NCI-H2107 treated with DMSO at 0.1 percent for 48 hours (cell line): ENCODE measurements around the gene TP53.
"Not testable (repeated sequence)": the region's sequence is repeated elsewhere in the genome, so short reads cannot be mapped to it uniquely, and the experiment has no call there.

ENCODE experiments used
- DNase-seq: peaks from one replicate; lab custom pipeline; 2025; ENCODE audit not compliant: unreplicated experiment; lab: John Stamatoyannopoulos, UW

TP53 gene

DNA sequence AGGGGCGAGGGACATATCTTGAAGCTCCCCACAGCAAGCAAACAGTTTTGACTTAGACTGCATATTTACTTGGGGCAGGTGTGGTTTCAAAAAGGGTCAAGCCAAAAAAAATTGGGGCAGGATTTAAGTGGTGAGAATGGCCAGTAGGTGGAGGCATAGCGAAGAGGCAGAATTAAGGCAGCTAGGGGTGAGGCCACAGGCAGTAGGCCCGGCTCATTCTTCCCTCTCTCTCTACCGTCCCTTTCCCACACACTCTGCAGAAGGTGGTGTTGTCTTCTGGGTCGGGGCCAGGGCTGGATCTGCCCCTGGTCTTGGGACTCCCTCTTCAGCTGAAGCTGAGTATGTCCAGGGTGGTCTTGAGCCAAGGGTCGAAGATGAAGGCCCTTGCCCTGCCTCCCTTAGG is 54.8 kb downstream of the TP53 start:
- no peak for DNase-seq

GRCh38 chr17:7631398-7632380 is 55.6 kb downstream of the TP53 start:
- no peak for DNase-seq

GRCh38 chr17:7629939-7630571 is 57.2 kb downstream of the TP53 start, which contains the start of gene SHBG:
TSS of gene SHBG (plus strand) at chr17:7630135. CDS start at chr17:7630173, 38 bp downstream.
- no peak for DNase-seq

GRCh38 chr17:7627250-7628121 is 59.8 kb downstream of the TP53 start, which contains the start of gene SAT2:
TSS of gene SAT2 (minus strand) at chr17:7627821. CDS start at chr17:7627635, 186 bp downstream.
- DNase-seq: peak; percentile 18

- DNase-seq: no peak
Measured at GRCh38 chr17:7626956-7627249, 60.4 kb downstream of the TP53 start.

DNA sequence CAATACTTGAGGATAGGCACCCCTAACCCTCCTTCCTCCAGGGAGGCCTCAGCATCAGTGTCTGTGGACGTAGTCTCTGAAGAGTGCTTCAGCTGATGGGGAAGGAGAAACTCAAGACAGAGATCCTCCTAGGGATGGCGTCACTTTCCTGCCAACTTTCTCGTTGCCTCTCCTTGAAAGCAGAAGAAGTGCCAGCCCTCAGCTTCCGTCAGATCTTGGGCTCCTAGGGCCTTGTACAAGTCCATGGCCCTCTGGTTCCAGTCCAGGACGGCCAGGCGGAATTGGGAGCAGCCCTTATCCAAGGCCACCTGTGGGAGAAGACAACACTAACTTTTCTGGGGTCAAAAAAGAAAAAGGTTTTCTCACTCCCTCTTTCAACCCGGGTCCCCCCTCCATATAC is 61.0 kb downstream of the TP53 start:
- DNase-seq: no peak

- not testable (repeated sequence) for DNase-seq
Measured at GRCh38 chr17:7625749-7626148, 61.5 kb downstream of the TP53 start.

GRCh38 chr17:7623661-7624060 is 63.6 kb downstream of the TP53 start:
- DNase-seq: no peak

DNA sequence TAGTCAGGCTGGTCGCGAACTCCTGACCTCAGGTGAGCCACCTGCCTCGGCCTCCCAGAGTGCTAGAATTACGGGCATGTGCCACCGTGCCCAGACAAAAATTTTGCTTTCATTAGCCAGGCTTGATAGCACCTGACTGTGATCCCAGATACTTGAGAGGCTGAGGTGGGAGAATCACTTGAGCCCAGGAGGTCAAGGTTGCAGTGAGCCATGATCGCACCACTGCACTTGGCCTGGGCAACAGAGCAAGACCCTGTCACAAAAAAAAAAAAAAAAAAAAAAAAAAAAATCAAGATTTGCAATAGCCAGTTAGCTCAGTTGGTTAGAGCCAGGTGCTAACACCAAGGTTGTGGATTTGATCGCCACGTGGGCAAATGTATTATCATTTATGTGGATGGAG is 66.5 kb downstream of the TP53 start:
- no peak for DNase-seq

DNA sequence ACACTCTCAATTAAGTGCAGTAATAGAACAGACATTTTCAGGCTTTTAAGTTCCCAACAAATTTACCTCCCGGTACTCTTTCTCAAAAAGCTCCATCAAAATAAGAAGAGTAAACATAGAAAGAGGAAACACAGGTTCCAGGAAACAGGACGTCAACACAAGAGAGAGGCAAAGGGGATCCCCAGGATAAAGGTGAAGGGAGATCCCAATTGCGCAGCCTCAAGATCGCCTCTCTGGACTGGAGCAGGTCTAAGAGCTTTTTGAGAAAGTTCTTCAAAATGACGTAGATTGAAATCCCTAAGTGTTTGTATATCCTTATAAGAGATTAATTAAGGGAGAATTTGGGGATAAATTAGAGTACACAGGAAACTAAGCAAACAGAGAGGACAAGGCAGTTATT is 68.7 kb downstream of the TP53 start:
- no peak for DNase-seq
